ENCODE data around the gene RASGRP3. TPM values are rescaled to one million over a fixed set of nuclear protein-coding genes. Genes with fewer than 3 reads are reported as not detected.

The RASGRP3 gene
- total RNA-seq, 1 donor from 2014 or later = 487 TPM

DNA sequence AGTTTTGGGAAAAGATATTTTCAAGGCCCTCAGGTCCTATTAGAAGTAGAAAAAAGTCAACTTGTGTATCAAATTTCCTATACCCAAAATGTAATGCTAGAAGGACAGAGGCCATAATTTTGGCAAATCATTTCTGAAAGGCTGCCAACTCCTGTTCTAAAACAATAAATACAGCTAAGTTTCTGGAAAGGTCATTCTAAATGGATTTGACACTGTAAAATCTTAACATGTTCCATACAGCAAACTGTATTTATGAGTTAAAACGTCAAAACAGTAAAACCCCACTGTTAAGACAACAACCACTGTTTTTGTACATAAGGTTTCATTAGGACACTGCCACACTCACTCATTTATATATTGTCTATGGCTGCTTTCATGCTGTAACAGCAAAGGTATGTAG is 113.0 kb downstream of the RASGRP3 start:
- no peaks in the 10 kb centered on the region for H3K9me3 Mint-ChIP-seq (ENCODE audit: unreplicated experiment)
- TF ChIP-seq, protein P1, sequence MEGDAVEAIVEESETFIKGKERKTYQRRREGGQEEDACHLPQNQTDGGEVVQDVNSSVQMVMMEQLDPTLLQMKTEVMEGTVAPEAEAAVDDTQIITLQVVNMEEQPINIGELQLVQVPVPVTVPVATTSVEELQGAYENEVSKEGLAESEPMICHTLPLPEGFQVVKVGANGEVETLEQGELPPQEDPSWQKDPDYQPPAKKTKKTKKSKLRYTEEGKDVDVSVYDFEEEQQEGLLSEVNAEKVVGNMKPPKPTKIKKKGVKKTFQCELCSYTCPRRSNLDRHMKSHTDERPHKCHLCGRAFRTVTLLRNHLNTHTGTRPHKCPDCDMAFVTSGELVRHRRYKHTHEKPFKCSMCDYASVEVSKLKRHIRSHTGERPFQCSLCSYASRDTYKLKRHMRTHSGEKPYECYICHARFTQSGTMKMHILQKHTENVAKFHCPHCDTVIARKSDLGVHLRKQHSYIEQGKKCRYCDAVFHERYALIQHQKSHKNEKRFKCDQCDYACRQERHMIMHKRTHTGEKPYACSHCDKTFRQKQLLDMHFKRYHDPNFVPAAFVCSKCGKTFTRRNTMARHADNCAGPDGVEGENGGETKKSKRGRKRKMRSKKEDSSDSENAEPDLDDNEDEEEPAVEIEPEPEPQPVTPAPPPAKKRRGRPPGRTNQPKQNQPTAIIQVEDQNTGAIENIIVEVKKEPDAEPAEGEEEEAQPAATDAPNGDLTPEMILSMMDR (IDR thresholded peaks at IDR 0.05; ENCODE audit: unreplicated experiment) = no peak
- peaks cover 3% of the 10 kb centered on the region for H3K27me3 Mint-ChIP-seq (ENCODE audit: unreplicated experiment)
- H3K4me1 Mint-ChIP-seq (ENCODE audit: unreplicated experiment) = peaks cover 8% of the 10 kb centered on the region
- no peak for DNase-seq (ENCODE audit: low spot score)
- H3K27ac Mint-ChIP-seq (ENCODE audit: unreplicated experiment) = no peak overlapping the region
- H3K36me3 Mint-ChIP-seq (ENCODE audit: low read depth, unreplicated experiment) = peaks cover 25% of the 10 kb centered on the region
- H3K4me3 Mint-ChIP-seq (ENCODE audit: unreplicated experiment) = no peak overlapping the region

DNA sequence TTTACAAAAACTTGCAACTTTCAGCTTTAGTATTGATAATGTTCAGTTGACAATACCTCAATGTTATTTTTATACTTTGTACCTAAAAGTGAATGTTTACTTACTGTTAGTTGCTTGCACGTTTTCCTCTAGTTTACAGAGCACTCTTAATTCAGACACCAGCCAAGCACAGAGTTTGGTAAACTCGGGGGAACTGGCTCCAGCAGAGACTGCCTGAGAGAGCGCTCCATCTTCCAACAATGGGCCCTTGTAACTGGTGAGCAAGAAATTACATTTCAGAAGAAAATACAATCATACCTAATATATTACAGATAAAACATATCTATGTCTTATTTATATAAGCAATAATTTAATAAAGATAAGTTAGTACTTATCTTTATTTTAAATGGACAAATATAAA is 118.9 kb downstream of the RASGRP3 start:
- Mint-ChIP-seq H3K9me3 (ENCODE audit: unreplicated experiment) (no peaks in the 10 kb centered on the region), H3K4me3 (ENCODE audit: unreplicated experiment) (no peak overlapping the region), H3K4me1 (ENCODE audit: unreplicated experiment) (peaks cover 20% of the 10 kb centered on the region), H3K27me3 (ENCODE audit: unreplicated experiment) (peaks cover 6% of the 10 kb centered on the region), H3K27ac (ENCODE audit: unreplicated experiment) (peak overlapping the region; percentile 72), H3K36me3 (ENCODE audit: low read depth, unreplicated experiment) (peaks cover 20% of the 10 kb centered on the region)
- DNase-seq (ENCODE audit: low spot score) = no peak
- TF ChIP-seq, protein P1 (IDR thresholded peaks at IDR 0.05; ENCODE audit: unreplicated experiment) = no peak

DNA sequence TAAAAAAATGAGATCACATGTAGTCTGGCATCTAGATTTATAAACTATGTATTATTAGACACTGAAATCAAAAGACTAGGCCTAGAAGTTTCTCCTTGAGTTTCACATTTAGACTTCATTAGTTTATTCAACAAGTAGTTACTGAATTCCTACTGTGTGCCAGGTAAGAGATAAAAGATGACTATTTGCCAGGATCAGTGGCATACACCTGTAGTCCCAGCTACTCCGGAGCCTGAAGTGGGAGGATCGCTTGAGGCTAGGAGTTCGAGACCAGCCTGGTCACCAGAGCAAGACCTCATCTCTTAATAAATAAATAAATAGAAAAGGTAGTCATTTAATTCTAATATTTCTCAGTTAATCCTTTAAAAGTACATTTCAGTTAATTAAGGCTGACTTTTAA is 120.6 kb downstream of the RASGRP3 start:
- peaks cover 20% of the 10 kb centered on the region for H3K36me3 Mint-ChIP-seq (ENCODE audit: low read depth, unreplicated experiment)
- TF ChIP-seq, protein P1 (IDR thresholded peaks at IDR 0.05; ENCODE audit: unreplicated experiment) = no peak
- no peaks in the 10 kb centered on the region for H3K9me3 Mint-ChIP-seq (ENCODE audit: unreplicated experiment)
- peaks cover 6% of the 10 kb centered on the region for H3K27me3 Mint-ChIP-seq (ENCODE audit: unreplicated experiment)
- DNase-seq (ENCODE audit: low spot score) = no peak
- H3K4me1 Mint-ChIP-seq (ENCODE audit: unreplicated experiment) = peaks cover 20% of the 10 kb centered on the region
- no peak overlapping the region for H3K27ac Mint-ChIP-seq (ENCODE audit: unreplicated experiment)
- no peak overlapping the region for H3K4me3 Mint-ChIP-seq (ENCODE audit: unreplicated experiment)

DNA sequence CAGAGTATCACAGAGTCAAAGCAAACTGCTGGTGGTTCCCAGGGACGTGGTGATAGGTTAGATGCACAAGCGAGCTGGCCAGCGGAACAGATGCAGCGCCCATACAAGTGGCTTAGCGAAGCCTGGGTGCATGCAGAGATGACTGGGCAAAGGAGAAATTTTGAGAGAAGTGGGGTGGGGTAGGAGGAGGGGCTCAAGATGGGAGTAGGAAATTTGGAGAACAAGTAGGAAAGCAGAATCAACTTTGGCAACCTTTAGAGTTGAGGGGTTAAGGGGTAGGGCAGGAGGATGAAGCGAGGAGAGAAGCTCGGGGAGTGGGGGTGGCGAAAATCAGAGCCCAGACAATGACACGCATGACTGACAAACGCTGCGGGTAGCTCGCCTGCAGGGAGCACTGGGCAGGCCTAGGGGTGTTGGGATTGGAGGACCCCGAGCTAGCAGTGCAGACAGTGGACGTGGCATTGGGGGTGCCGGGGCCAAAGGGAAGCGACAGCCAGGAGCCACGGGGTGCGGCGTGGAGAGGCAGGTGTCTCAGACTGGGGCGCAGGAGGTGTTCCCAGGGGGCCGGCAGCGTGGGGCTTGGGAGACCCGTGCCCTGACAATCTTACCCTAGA is 122.2 kb downstream of the RASGRP3 start:
- peak; percentile 23 for DNase-seq (ENCODE audit: low spot score)
- H3K9me3 Mint-ChIP-seq (ENCODE audit: unreplicated experiment) = no peaks in the 10 kb centered on the region
- TF ChIP-seq, protein P1 (IDR thresholded peaks at IDR 0.05; ENCODE audit: unreplicated experiment) = no peak
- peak overlapping the region; percentile 78 for H3K27ac Mint-ChIP-seq (ENCODE audit: unreplicated experiment)
- H3K36me3 Mint-ChIP-seq (ENCODE audit: low read depth, unreplicated experiment) = peaks cover 9% of the 10 kb centered on the region
- H3K27me3 Mint-ChIP-seq (ENCODE audit: unreplicated experiment) = peaks cover 4% of the 10 kb centered on the region
- peaks cover 18% of the 10 kb centered on the region for H3K4me1 Mint-ChIP-seq (ENCODE audit: unreplicated experiment)
- peak overlapping the region; percentile 95 for H3K4me3 Mint-ChIP-seq (ENCODE audit: unreplicated experiment)

DNA sequence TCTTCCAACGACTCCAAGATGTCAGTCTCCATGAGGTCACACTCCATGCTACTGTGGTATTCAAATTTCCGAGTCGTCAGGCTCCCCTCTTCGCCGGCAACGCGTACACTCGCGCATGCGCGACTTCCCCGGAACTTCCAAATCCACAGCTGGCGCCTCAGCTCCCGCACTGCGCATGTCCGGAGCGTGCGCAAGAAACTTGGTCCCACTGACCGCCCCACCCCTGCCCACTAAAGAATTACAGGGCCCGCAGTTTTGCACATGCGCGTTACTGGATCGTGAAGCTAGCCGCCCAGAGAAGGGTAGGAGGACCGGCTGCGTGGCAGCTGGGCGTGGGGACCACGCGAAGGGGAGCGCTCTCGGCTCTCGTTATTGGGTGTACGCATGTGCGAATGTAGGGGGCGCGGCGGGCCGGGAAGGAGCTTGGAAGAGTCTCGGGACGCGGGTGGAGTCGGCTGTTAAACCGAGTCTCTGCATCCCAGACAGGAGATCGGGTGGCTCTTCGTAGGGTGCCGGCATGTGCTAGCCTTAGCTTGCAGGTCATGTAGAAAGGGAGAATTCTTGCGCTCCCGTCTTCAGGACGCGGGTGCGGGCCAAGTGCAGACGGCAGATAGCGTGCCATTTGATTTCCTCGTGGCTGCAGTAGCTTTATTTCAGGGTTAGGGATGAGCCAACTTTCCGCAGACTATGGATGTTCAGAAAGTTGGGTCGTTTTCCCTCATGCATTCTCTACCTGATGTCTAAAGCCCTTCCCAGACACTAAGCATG is 122.9 kb downstream of the RASGRP3 start, which contains the start of gene FAM98A:
Gene FAM98A, minus strand, starts transcription at position 125 of the 768 bp plus-strand sequence. Its CDS starts 78 bp downstream, at position 47.
- no peaks in the 10 kb centered on the region for H3K9me3 Mint-ChIP-seq (ENCODE audit: unreplicated experiment)
- H3K4me3 Mint-ChIP-seq (ENCODE audit: unreplicated experiment) = peak within 1 kb of the TSS; percentile 95
- H3K4me1 Mint-ChIP-seq (ENCODE audit: unreplicated experiment) = peaks cover 18% of the 10 kb centered on the region
- TF ChIP-seq, protein P1 (IDR thresholded peaks at IDR 0.05; ENCODE audit: unreplicated experiment) = no peak
- peak; percentile 99 for DNase-seq (ENCODE audit: low spot score)
- peaks cover 4% of the 10 kb centered on the region for H3K27me3 Mint-ChIP-seq (ENCODE audit: unreplicated experiment)
- H3K36me3 Mint-ChIP-seq (ENCODE audit: low read depth, unreplicated experiment) = peaks cover 9% of the 10 kb centered on the region
- H3K27ac Mint-ChIP-seq (ENCODE audit: unreplicated experiment) = peak within 1 kb of the TSS; percentile 95

Data from endothelial cell (in vitro differentiated cells).